IMR-90 (cell line): Measurements from ENCODE around the gene PHF8. TPM values are rescaled to one million over a fixed set of nuclear protein-coding genes. Genes with fewer than 3 reads are reported as not detected.

Experiments
- ATAC-seq: fragments of 200-7000 bp; cut with Tn5 transposase; 2 replicates; pipeline ENCODE4 v1.9.1; 2020; ENCODE audit warnings: low read depth, mild to moderate bottlenecking, moderate library complexity
- BruUV-seq: library from RNA; stranded (reverse); fragments of 400-500 nt; replicated peaks from 2 replicates; lab custom pipeline; 2021; lab: Mats Ljungman, UMichigan
- CTCF ChIA-PET: fragments of 300-600 bp; formaldehyde crosslinking; extraction: SDS; loops from one replicate; lab custom pipeline; 2021; ENCODE audit warnings: antibody characterized with exemption; lab: Yijun Ruan, JAX
- POLR2A ChIA-PET: fragments of 300-600 bp; sonication (Branson Sonifier 250); formaldehyde crosslinking; loops from one replicate; lab custom pipeline; 2022; ENCODE audit warnings: antibody characterized with exemption; ENCODE audit not compliant: unreplicated experiment; lab: Charles Lee
- DNase-seq: peaks from one replicate; pipeline ENCODE4 v3.0.0; 2013
- H2AFZ ChIP-seq: replicated peaks from 2 replicates; pipeline ENCODE3; 2013; ENCODE audit warnings: low read length, mild to moderate bottlenecking; ENCODE audit not compliant: poor library complexity
- H2AK5ac ChIP-seq: 2 replicates; pipeline ENCODE4 v1.6.1; 2013; ENCODE audit warnings: low read depth, low read length, inconsistent platforms
- H2AK9ac ChIP-seq: replicated peaks from 2 replicates; pipeline ENCODE3; 2013; ENCODE audit warnings: mild to moderate bottlenecking, low read depth, low read length, moderate library complexity; ENCODE audit not compliant: poor library complexity
- H2BK120ac ChIP-seq: 2 replicates; pipeline ENCODE4 v1.6.1; 2013; ENCODE audit warnings: low read depth, low read length, inconsistent platforms
- H2BK15ac ChIP-seq: 3 replicates; pipeline ENCODE4 v1.6.1; 2013; ENCODE audit warnings: low read depth, low read length, inconsistent platforms
- H2BK20ac ChIP-seq: 2 replicates; pipeline ENCODE4 v1.6.1; 2013; ENCODE audit warnings: low read depth, mild to moderate bottlenecking, inconsistent platforms, low read length, moderate library complexity
- H2BK5ac ChIP-seq: 2 replicates; pipeline ENCODE4 v1.6.1; 2013; ENCODE audit warnings: mild to moderate bottlenecking, low read depth, low read length, inconsistent platforms; ENCODE audit not compliant: poor library complexity, severe bottlenecking
- H3K14ac ChIP-seq: replicated peaks from 2 replicates; pipeline ENCODE4 v1.6.1; 2013; ENCODE audit warnings: low read depth, low read length, inconsistent platforms
- H3K18ac ChIP-seq: 2 replicates; pipeline ENCODE4 v1.6.1; 2013; ENCODE audit warnings: low read depth, low read length, control low read depth
- H3K23ac ChIP-seq: 2 replicates; pipeline ENCODE4 v1.6.1; 2013; ENCODE audit warnings: low read depth, low read length, inconsistent platforms
- H3K27ac ChIP-seq: 2 replicates; pipeline ENCODE4 v1.5.1; 2013; ENCODE audit warnings: mild to moderate bottlenecking, control low read depth, low read length; ENCODE audit not compliant: insufficient read depth
- H3K27me3 ChIP-seq: 2 replicates; pipeline ENCODE4 v1.6.1; 2013; ENCODE audit warnings: low read length; ENCODE audit not compliant: control insufficient read depth, insufficient read depth
- H3K36me3 ChIP-seq: 2 replicates; pipeline ENCODE4 v1.6.1; 2013; ENCODE audit warnings: low read length, mixed read lengths; ENCODE audit not compliant: control insufficient read depth, insufficient read depth
- H3K4ac ChIP-seq: 2 replicates; pipeline ENCODE4 v1.6.1; 2013; ENCODE audit warnings: low read depth, low read length, inconsistent platforms
- H3K4me1 ChIP-seq: 2 replicates; pipeline ENCODE4 v1.6.1; 2013; ENCODE audit warnings: low read length, mixed read lengths; ENCODE audit not compliant: control insufficient read depth, insufficient read depth
- H3K4me2 ChIP-seq: 2 replicates; pipeline ENCODE4 v1.6.1; 2013; ENCODE audit warnings: low read depth, mild to moderate bottlenecking, control low read depth, low read length, moderate library complexity
- H3K4me3 ChIP-seq: 2 replicates; pipeline ENCODE4 v1.5.1; 2013; ENCODE audit warnings: low read depth, mild to moderate bottlenecking, control low read depth, low read length, moderate library complexity; ENCODE audit not compliant: insufficient read depth
- H3K56ac ChIP-seq: 2 replicates; pipeline ENCODE4 v1.6.1; 2013; ENCODE audit warnings: low read length, inconsistent platforms; ENCODE audit not compliant: insufficient read depth; ENCODE audit errors: extremely low read depth
- H3K79me1 ChIP-seq, 2 experiments: 2 replicates each; pipeline ENCODE4 v1.6.1; 2013; ENCODE audit warnings: low read length in 2 of 2, inconsistent platforms in 1 of 2, low read depth in 1 of 2
- H3K9ac ChIP-seq: 2 replicates; pipeline ENCODE4 v1.6.1; 2013; ENCODE audit warnings: low read depth, low read length, control low read depth
- H3K9me1 ChIP-seq: 2 replicates; pipeline ENCODE4 v1.6.1; 2013; ENCODE audit warnings: low read length, inconsistent platforms; ENCODE audit not compliant: insufficient read depth
- H3K9me3 ChIP-seq: 2 replicates; pipeline ENCODE4 v1.6.1; 2013; ENCODE audit warnings: low read length; ENCODE audit not compliant: control insufficient read depth, insufficient read depth
- H4K20me1 ChIP-seq: 2 replicates; pipeline ENCODE4 v1.6.1; 2013; ENCODE audit warnings: low read length, inconsistent platforms; ENCODE audit not compliant: insufficient read depth
- H4K5ac ChIP-seq: 2 replicates; pipeline ENCODE4 v1.6.1; 2013; ENCODE audit warnings: mild to moderate bottlenecking, low read depth, low read length, control low read depth
- H4K8ac ChIP-seq, 2 experiments: 2 replicates each; pipeline ENCODE4 v1.6.1; 2013; ENCODE audit warnings: low read depth in 2 of 2, low read length in 2 of 2, control low read depth in 1 of 2, inconsistent platforms in 1 of 2
- H4K91ac ChIP-seq: 2 replicates; pipeline ENCODE4 v1.6.1; 2013; ENCODE audit warnings: low read depth, low read length, inconsistent platforms; ENCODE audit not compliant: insufficient read depth
- BHLHE40 ChIP-seq: fragments of 150-350 bp; IDR thresholded peaks from 2 replicates; pipeline ENCODE4 v1.6.1; 2016; ENCODE audit warnings: mild to moderate bottlenecking, low read depth, low read length
- CEBPB ChIP-seq: IDR thresholded peaks from 2 replicates; pipeline ENCODE4 v1.6.1; 2012; ENCODE audit warnings: low read depth, low read length, improper control_type of control experiment
- CHD1 ChIP-seq: IDR thresholded peaks from 2 replicates; pipeline ENCODE4 v1.6.1; 2012; ENCODE audit warnings: low read depth, low read length, improper control_type of control experiment
- ELK1 ChIP-seq: fragments of 150-350 bp; IDR thresholded peaks from 2 replicates; pipeline ENCODE4 v1.6.1; 2016; ENCODE audit warnings: low read depth, mild to moderate bottlenecking, low read length, moderate library complexity, borderline replicate concordance
- FOS ChIP-seq: fragments of 150-350 bp; IDR thresholded peaks from 2 replicates; pipeline ENCODE4 v1.6.1; 2016; ENCODE audit warnings: low read depth, low read length
- MAFK ChIP-seq: IDR thresholded peaks from 2 replicates; pipeline ENCODE4 v1.6.1; 2012; ENCODE audit warnings: low read depth, low read length, improper control_type of control experiment
- MAZ ChIP-seq: IDR thresholded peaks from 2 replicates; pipeline ENCODE4 v1.6.1; 2012; ENCODE audit warnings: low read depth, mild to moderate bottlenecking, low read length, improper control_type of control experiment, moderate library complexity, borderline replicate concordance
- MXI1 ChIP-seq: IDR thresholded peaks from 2 replicates; pipeline ENCODE4 v1.6.1; 2012; ENCODE audit warnings: low read depth, mild to moderate bottlenecking, low read length, moderate library complexity, borderline replicate concordance
- POLR2A ChIP-seq: IDR thresholded peaks from 2 replicates; pipeline ENCODE4 v1.6.1; 2012; ENCODE audit warnings: mild to moderate bottlenecking, low read depth, low read length
- RAD21 ChIP-seq: IDR thresholded peaks from 2 replicates; pipeline ENCODE4 v1.6.1; 2012; ENCODE audit warnings: low read length, improper control_type of control experiment
- RCOR1 ChIP-seq: IDR thresholded peaks from 2 replicates; pipeline ENCODE4 v1.6.1; 2012; ENCODE audit warnings: mild to moderate bottlenecking, low read length, improper control_type of control experiment; ENCODE audit not compliant: insufficient replicate concordance
- RFX5 ChIP-seq: IDR thresholded peaks from 2 replicates; pipeline ENCODE4 v1.8.0; 2012; ENCODE audit warnings: low read depth, mild to moderate bottlenecking, low read length, moderate library complexity
- USF2 ChIP-seq: fragments of 150-350 bp; IDR thresholded peaks from 2 replicates; pipeline ENCODE4 v1.6.1; 2017; ENCODE audit warnings: mild to moderate bottlenecking, antibody characterized with exemption, low read length, low read depth
- WGBS, 2 experiments: methylation state at CpG; one replicate each; pipeline versions ENCODE4 v1.1.5 to v1.1.7; 2013; ENCODE audit warnings: missing lambda C conversion rate in 2 of 2; ENCODE audit not compliant: insufficient read length in 1 of 2; ENCODE audit errors: extremely low coverage in 2 of 2; 5-methylcytosine and 5-hydroxymethylcytosine counted together
- dilution Hi-C: fragments of 300-500 bp; cut with HindIII; formaldehyde crosslinking; loops from one replicate; pipeline ENCODE4 v1.14.3; 2018; ENCODE audit warnings: low sequenced_read_pairs; ENCODE audit not compliant: unreplicated experiment
- in situ Hi-C: fragments of 300-500 bp; cut with MboI; formaldehyde crosslinking; loops from 3 replicates; pipeline ENCODE4 v1.14.3; 2019; ENCODE audit warnings: low sequenced_read_pairs, inconsistent platforms, mixed read lengths
- intact Hi-C: fragments of 100-400 bp; cut with micrococcal nuclease; formaldehyde crosslinking; loops from 2 replicates; pipeline ENCODE4 v1.10.0; 2022
- polyA plus RNA-seq, 3 experiments: library from polyadenylated mRNA; depleted of rRNA; stranded (reverse); fragments of >200 nt; gene quantifications; 2 replicates each; pipeline ENCODE4 v1.2.3, GENCODE V29; 2012; ENCODE audit warnings: low replicate concordance in 1 of 3
- total RNA-seq: library from RNA; depleted of rRNA; stranded (reverse); fragments of >200 nt; gene quantifications from 2 replicates; pipeline ENCODE4 v1.2.3, GENCODE V29; 2012

The PHF8 gene
- total and polyA plus RNA-seq, 2 of the 4 experiments (the other 2 are of a cell fraction): 12.8 to 15.2 TPM

DNA sequence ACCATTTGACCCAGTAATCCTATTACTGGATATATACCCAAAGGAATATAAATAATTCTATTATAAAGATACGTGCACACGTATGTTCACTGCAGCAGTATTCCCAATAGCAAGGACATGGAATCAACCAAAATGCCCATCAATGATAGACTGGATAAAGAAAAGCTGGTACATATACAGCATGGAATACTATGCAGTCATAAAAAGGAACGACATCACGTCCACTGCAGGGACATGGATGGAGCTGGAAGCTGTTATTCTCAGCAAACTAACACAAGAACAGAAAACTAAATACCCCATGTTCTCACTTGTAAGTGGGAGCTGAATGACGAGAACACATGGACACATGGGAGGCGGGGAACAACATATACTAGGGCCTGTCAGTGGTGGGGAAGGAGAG, 69.7 kb downstream of the PHF8 start:
- no peaks in the 10 kb centered on the region; a peak in 1 of 4 replicates for H3K79me1 ChIP-seq
- no peak overlapping the region for H2BK15ac ChIP-seq
- H2AK5ac ChIP-seq: no peak overlapping the region
- no peaks in the 10 kb centered on the region for H4K20me1 ChIP-seq
- no peak overlapping the region for H3K23ac ChIP-seq
- no peak for ATAC-seq
- H3K36me3 ChIP-seq: 0 out of 2 replicates have a peak, but pooled peaks cover 1% of the 10 kb centered on the region
- no peak overlapping the region for H3K4me3 ChIP-seq
- no peaks in the 10 kb centered on the region for H3K27me3 ChIP-seq
- no peak for TF ChIP-seq MAZ
- TF ChIP-seq MAFK: no peak
- TF ChIP-seq RCOR1: no peak
- TF ChIP-seq FOS: no peak
- no peak for TF ChIP-seq RAD21
- no peak for TF ChIP-seq USF2
- no peak for TF ChIP-seq CHD1
- TF ChIP-seq ELK1: no peak
- no peak for TF ChIP-seq POLR2A
- no peak for TF ChIP-seq RFX5
- no peak for TF ChIP-seq MXI1
- TF ChIP-seq BHLHE40: no peak
- no peak for TF ChIP-seq CEBPB
- CTCF ChIA-PET: no interaction called here
- H3K18ac ChIP-seq: no peak overlapping the region
- H4K91ac ChIP-seq: no peak overlapping the region
- no peaks in the 10 kb centered on the region for H3K4me1 ChIP-seq
- intact Hi-C loops: no loop called here
- H2AFZ ChIP-seq: no peak overlapping the region
- no peak overlapping the region for H2BK20ac ChIP-seq
- no peak overlapping the region for H2BK5ac ChIP-seq
- no peak overlapping the region for H4K5ac ChIP-seq
- no peak overlapping the region for H3K27ac ChIP-seq
- no peak overlapping the region for H2BK120ac ChIP-seq
- no CpG with 5 or more reads among the region's 6 CpGs for WGBS, 2 experiments
- no peak overlapping the region for H3K56ac ChIP-seq
- no peak overlapping the region for H2AK9ac ChIP-seq
- H3K4me2 ChIP-seq: no peak overlapping the region
- in situ Hi-C loops: no loop called here
- no peak for DNase-seq
- POLR2A ChIA-PET: no interaction called here
- H3K14ac ChIP-seq: no peak overlapping the region
- no peak overlapping the region for H3K9ac ChIP-seq
- H3K4ac ChIP-seq: no peak overlapping the region
- no TSS peak for BruUV-seq
- dilution Hi-C loops: no loop called here
- no peak overlapping the region for H4K8ac ChIP-seq
- no peaks in the 10 kb centered on the region for H3K9me1 ChIP-seq
- 0 out of 2 replicates have a peak, but pooled peaks cover 2% of the 10 kb centered on the region for H3K9me3 ChIP-seq
